Measurements from ENCODE around the gene PDE4B. TPM values are rescaled to one million over a fixed set of nuclear protein-coding genes. Genes with fewer than 3 reads are reported as not detected.

PDE4B gene
- polyA plus RNA-seq, 3 donors from 2014 or later = 7.4 to 25.1 (median 18.9) TPM

GRCh38 chr1:66364578-66365391, 572.1 kb downstream of the PDE4B start:
- Mint-ChIP-seq H3K4me1 (peaks cover 0 to 16% of the 10 kb centered on the region in 2 donors), H3K27ac (no peak overlapping the region), H3K36me3 (peaks cover 0 to 52% (median 4%) of the 10 kb centered on the region in 3 donors), H3K9me3 (no peaks in the 10 kb centered on the region), H3K4me3 (no peak overlapping the region), H3K27me3 (ENCODE audit: low read depth in 3 of 3) (no peaks in the 10 kb centered on the region)
- DNase-seq = no peak

GRCh38 chr1:66365635-66366034, 572.9 kb downstream of the PDE4B start:
- Mint-ChIP-seq H3K27me3 (ENCODE audit: low read depth in 3 of 3) (no peaks in the 10 kb centered on the region), H3K27ac (no peak overlapping the region), H3K4me1 (peaks cover 0 to 19% of the 10 kb centered on the region in 2 donors), H3K4me3 (no peak overlapping the region), H3K9me3 (no peaks in the 10 kb centered on the region), H3K36me3 (peaks cover 0 to 56% (median 4%) of the 10 kb centered on the region in 3 donors)
- no peak for DNase-seq

GRCh38 chr1:66366634-66367033, 573.9 kb downstream of the PDE4B start:
- Mint-ChIP-seq H3K27me3 (ENCODE audit: low read depth in 3 of 3) (no peaks in the 10 kb centered on the region), H3K27ac (peak overlapping the region in 1 of 6 donors; percentile 66), H3K36me3 (peaks cover 0 to 56% (median 4%) of the 10 kb centered on the region in 3 donors), H3K4me1 (peaks cover 4 to 29% of the 10 kb centered on the region in 2 donors), H3K9me3 (no peaks in the 10 kb centered on the region), H3K4me3 (no peak overlapping the region)
- no peak for DNase-seq

- no peak overlapping the region for H3K4me3 Mint-ChIP-seq
- H3K36me3 Mint-ChIP-seq = peaks cover 4 to 56% (median 4%) of the 10 kb centered on the region in 3 donors
- peaks cover 10 to 36% of the 10 kb centered on the region in 2 donors for H3K4me1 Mint-ChIP-seq
- no peaks in the 10 kb centered on the region for H3K27me3 Mint-ChIP-seq (ENCODE audit: low read depth in 3 of 3)
- H3K9me3 Mint-ChIP-seq = no peaks in the 10 kb centered on the region
- DNase-seq = no peak
- H3K27ac Mint-ChIP-seq = peak overlapping the region in 4 of 6 donors; percentile 21 to 68 (median 48)
These were observed 574.7 kb downstream of the PDE4B start for GRCh38 chr1:66367369-66367768.

- DNase-seq = no peak
- Mint-ChIP-seq H3K4me1 (peaks cover 17 to 45% of the 10 kb centered on the region in 2 donors), H3K9me3 (no peaks in the 10 kb centered on the region), H3K27ac (no peak overlapping the region), H3K4me3 (no peak overlapping the region), H3K27me3 (ENCODE audit: low read depth in 3 of 3) (no peaks in the 10 kb centered on the region), H3K36me3 (peaks cover 4 to 59% (median 9%) of the 10 kb centered on the region in 3 donors)
These were observed 575.6 kb downstream of the PDE4B start for GRCh38 chr1:66368261-66368660.

- Mint-ChIP-seq H3K36me3 (peaks cover 4 to 46% (median 11%) of the 10 kb centered on the region in 3 donors), H3K27me3 (ENCODE audit: low read depth in 3 of 3) (peaks cover 0 to under 1% (median 0%) of the 10 kb centered on the region in 3 donors), H3K9me3 (peaks cover 0 to 2% (median 0%) of the 10 kb centered on the region in 6 donors), H3K27ac (peak overlapping the region in 1 of 6 donors; percentile 69), H3K4me1 (peaks cover 25 to 66% of the 10 kb centered on the region in 2 donors), H3K4me3 (no peak overlapping the region)
- no peak for DNase-seq
These were observed 577.8 kb downstream of the PDE4B start for GRCh38 chr1:66370462-66370971.

GRCh38 chr1:66371233-66372005, 578.7 kb downstream of the PDE4B start:
- H3K4me3 Mint-ChIP-seq = no peak overlapping the region
- peaks cover 0 to 1% (median 0%) of the 10 kb centered on the region in 3 donors for H3K27me3 Mint-ChIP-seq (ENCODE audit: low read depth in 3 of 3)
- H3K4me1 Mint-ChIP-seq = peaks cover 25 to 66% of the 10 kb centered on the region in 2 donors
- H3K9me3 Mint-ChIP-seq = peaks cover 0 to 2% (median 0%) of the 10 kb centered on the region in 6 donors
- H3K27ac Mint-ChIP-seq = peak overlapping the region in 3 of 6 donors; percentile 34 to 57 (median 44)
- DNase-seq = no peak
- H3K36me3 Mint-ChIP-seq = peaks cover 4 to 40% (median 11%) of the 10 kb centered on the region in 3 donors

GRCh38 chr1:66372522-66373101, 579.9 kb downstream of the PDE4B start:
- Mint-ChIP-seq H3K4me3 (no peak overlapping the region), H3K4me1 (peaks cover 25 to 54% of the 10 kb centered on the region in 2 donors), H3K27me3 (ENCODE audit: low read depth in 3 of 3) (peaks cover 0 to 1% (median 0%) of the 10 kb centered on the region in 3 donors), H3K36me3 (peaks cover 4 to 35% (median 11%) of the 10 kb centered on the region in 3 donors), H3K9me3 (peaks cover 0 to 2% (median 0%) of the 10 kb centered on the region in 6 donors), H3K27ac (peak overlapping the region in 4 of 6 donors; percentile 14 to 60 (median 56))
- DNase-seq = no peak

- H3K27me3 Mint-ChIP-seq (ENCODE audit: low read depth in 3 of 3) = peaks cover 0 to 1% (median 0%) of the 10 kb centered on the region in 3 donors
- H3K27ac Mint-ChIP-seq = peak overlapping the region in 4 of 6 donors; percentile 14 to 60 (median 49)
- H3K4me3 Mint-ChIP-seq = peak overlapping the region in 2 of 5 donors; percentile 1 to 2
- H3K4me1 Mint-ChIP-seq = peaks cover 25 to 51% of the 10 kb centered on the region in 2 donors
- DNase-seq = no peak
- peaks cover 0 to 2% (median 0%) of the 10 kb centered on the region in 6 donors for H3K9me3 Mint-ChIP-seq
- peaks cover 4 to 35% (median 11%) of the 10 kb centered on the region in 3 donors for H3K36me3 Mint-ChIP-seq
These were observed 580.5 kb downstream of the PDE4B start for GRCh38 chr1:66373157-66373591.

- no peak for DNase-seq
- H3K27ac Mint-ChIP-seq = peak overlapping the region; percentile 5 to 92 (median 78)
These were observed 581.5 kb downstream of the PDE4B start for GRCh38 chr1:66374148-66374547.

GRCh38 chr1:66374561-66375111, 581.9 kb downstream of the PDE4B start:
- Mint-ChIP-seq H3K27me3 (ENCODE audit: low read depth in 3 of 3) (peaks cover 0 to 1% (median 0%) of the 10 kb centered on the region in 3 donors), H3K4me3 (peak overlapping the region in 4 of 5 donors; percentile 20 to 44 (median 41)), H3K36me3 (peaks cover 0 to 25% (median 11%) of the 10 kb centered on the region in 3 donors), H3K9me3 (peaks cover 0 to 2% (median 0%) of the 10 kb centered on the region in 6 donors), H3K27ac (peak overlapping the region; percentile 5 to 92 (median 78)), H3K4me1 (peaks cover 25 to 51% of the 10 kb centered on the region in 2 donors)
- no peak for DNase-seq

More at GRCh38 chr1:66374148-66374547, 581.5 kb downstream of the PDE4B start:
- Mint-ChIP-seq H3K9me3 (peaks cover 0 to 2% (median 0%) of the 10 kb centered on the region in 6 donors), H3K4me1 (peaks cover 25 to 51% of the 10 kb centered on the region in 2 donors), H3K36me3 (peaks cover 0 to 28% (median 11%) of the 10 kb centered on the region in 3 donors), H3K27me3 (ENCODE audit: low read depth in 3 of 3) (peaks cover 0 to 1% (median 0%) of the 10 kb centered on the region in 3 donors), H3K4me3 (peak overlapping the region in 2 of 5 donors; percentile 38 to 44)

GRCh38 chr1:66375125-66375524, 582.4 kb downstream of the PDE4B start:
- H3K9me3 Mint-ChIP-seq = peaks cover 0 to 2% (median 0%) of the 10 kb centered on the region in 6 donors
- DNase-seq = no peak
- peaks cover 25 to 51% of the 10 kb centered on the region in 2 donors for H3K4me1 Mint-ChIP-seq
- H3K36me3 Mint-ChIP-seq = peaks cover 0 to 25% (median 11%) of the 10 kb centered on the region in 3 donors
- no peak overlapping the region for H3K4me3 Mint-ChIP-seq
- H3K27me3 Mint-ChIP-seq (ENCODE audit: low read depth in 3 of 3) = peaks cover 0 to 1% (median 0%) of the 10 kb centered on the region in 3 donors
- peak overlapping the region in 2 of 6 donors; percentile 78 to 82 for H3K27ac Mint-ChIP-seq

All from immature natural killer cell (primary cell).